Measurements from ENCODE around the gene REX1BD.
A peak's percentile ranks its signal among the peaks of the same experiment; 100 is the strongest.

REX1BD gene

DNA sequence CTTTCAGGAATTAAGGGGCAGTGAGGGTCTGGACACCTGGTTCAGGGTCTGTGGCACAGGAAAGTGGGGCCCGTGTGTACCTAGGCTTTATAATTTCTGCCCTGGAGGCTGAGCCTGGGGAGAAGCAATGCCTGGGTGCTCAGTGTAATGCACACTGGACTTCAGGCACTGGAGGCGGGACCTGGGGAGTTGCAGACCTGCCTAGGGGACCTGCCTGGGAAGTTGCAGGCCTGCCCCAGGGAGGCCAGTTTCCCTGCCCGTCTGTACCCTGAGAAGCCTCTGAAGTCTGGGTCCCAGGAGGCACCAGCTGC is 21.6 kb downstream of the REX1BD start:
- TF ChIP-seq, protein P1, sequence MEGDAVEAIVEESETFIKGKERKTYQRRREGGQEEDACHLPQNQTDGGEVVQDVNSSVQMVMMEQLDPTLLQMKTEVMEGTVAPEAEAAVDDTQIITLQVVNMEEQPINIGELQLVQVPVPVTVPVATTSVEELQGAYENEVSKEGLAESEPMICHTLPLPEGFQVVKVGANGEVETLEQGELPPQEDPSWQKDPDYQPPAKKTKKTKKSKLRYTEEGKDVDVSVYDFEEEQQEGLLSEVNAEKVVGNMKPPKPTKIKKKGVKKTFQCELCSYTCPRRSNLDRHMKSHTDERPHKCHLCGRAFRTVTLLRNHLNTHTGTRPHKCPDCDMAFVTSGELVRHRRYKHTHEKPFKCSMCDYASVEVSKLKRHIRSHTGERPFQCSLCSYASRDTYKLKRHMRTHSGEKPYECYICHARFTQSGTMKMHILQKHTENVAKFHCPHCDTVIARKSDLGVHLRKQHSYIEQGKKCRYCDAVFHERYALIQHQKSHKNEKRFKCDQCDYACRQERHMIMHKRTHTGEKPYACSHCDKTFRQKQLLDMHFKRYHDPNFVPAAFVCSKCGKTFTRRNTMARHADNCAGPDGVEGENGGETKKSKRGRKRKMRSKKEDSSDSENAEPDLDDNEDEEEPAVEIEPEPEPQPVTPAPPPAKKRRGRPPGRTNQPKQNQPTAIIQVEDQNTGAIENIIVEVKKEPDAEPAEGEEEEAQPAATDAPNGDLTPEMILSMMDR (IDR thresholded peaks at IDR 0.05; ENCODE audit: control extremely low read depth, extremely low read depth, low read depth, missing control alignments) = no peak
- no peak for DNase-seq (ENCODE audit: extremely low spot score)
- ChIA-PET CTCF (interaction anchor here (1.3 kb wide), 1 partner anchor 16 kb away, joined by 6 read pairs; no protein-coding TSS in a partner anchor), POLR2A (no interaction called here)

DNA sequence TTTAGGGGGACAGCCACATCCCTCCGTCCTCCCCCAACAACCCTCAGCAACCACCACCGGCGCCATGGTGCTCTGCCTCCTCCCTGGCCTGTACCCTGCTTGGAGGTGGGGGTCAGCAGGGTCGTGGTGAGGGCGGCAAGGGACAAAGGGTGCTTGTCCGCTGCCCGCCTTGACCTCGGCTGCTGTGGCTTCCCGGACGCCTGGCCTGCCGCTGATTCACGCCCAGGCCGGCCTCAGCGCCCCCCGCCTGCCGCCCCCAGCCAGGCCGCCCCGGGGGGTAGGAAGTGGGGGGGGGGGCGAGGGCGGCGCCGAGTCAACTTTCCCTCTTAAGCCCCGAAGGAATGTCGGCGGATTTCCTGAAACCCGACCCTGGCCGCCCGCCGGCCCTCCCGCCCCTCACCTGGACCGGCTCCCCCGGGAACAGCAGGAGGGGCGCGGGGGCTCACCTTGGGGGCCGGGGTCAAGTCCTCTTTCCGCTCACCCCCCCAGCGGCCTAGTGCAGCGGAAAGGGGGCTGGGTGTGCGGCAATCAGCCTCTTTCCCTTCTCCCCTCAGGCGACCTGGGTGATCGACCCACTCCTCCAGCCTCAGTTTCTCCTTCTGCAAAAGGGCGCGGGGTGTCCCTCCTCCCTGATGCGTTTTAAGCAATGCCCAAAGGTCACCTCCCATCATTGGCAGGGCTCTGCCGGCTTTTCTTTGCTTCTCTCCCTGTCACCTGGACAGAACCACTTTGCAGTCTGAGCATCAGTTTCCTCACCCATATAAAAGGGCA is 22.1 kb downstream of the REX1BD start:
- ChIA-PET POLR2A (no interaction called here), CTCF (interaction anchor here (1.3 kb wide), 1 partner anchor 17 kb away, joined by 6 read pairs; no protein-coding TSS in a partner anchor)
- DNase-seq (ENCODE audit: extremely low spot score) = no peak
- TF ChIP-seq, protein P1 (IDR thresholded peaks at IDR 0.05; ENCODE audit: control extremely low read depth, extremely low read depth, low read depth, missing control alignments) = no peak

DNA sequence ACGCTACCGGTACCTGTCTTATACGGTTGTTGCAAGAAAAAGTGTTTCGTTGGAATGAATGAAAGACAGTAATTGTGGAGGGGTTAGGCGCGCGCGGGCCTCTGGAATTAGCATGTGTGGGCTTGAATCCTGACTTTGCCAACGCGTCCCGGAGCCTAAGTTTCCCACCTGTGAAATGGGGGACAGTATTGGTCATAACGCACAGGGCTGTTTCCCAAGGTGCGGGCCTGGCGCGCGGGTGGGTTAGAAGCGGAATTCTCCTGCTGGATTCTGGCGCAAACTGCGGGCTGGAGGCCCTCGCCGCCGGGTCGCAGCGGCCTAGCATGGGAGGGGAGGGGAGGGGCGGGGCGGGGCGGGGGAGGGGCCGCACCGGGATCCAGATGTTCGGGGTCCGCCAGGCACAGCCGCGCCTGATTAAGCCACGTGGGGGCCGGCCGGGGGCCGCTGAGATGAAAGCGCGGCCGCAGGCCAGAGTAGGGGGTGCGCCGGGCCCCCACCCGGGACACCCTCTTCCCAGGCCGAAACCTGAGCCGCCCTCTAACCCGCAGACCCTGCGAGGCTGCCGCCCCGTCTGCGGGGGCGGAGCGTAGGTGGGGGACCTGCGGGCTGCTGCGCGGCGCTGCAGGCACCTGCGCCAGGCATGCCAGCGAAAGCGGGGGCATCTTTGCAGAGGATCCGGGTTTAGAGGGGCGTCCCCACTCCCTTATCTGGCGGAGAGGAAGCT is 22.9 kb downstream of the REX1BD start:
- CTCF ChIA-PET = interaction anchor here (1.4 to 2.1 kb wide), 2 partner anchors 17 to 161 kb away, joined by 4 to 10 read pairs; no protein-coding TSS in a partner anchor

DNA sequence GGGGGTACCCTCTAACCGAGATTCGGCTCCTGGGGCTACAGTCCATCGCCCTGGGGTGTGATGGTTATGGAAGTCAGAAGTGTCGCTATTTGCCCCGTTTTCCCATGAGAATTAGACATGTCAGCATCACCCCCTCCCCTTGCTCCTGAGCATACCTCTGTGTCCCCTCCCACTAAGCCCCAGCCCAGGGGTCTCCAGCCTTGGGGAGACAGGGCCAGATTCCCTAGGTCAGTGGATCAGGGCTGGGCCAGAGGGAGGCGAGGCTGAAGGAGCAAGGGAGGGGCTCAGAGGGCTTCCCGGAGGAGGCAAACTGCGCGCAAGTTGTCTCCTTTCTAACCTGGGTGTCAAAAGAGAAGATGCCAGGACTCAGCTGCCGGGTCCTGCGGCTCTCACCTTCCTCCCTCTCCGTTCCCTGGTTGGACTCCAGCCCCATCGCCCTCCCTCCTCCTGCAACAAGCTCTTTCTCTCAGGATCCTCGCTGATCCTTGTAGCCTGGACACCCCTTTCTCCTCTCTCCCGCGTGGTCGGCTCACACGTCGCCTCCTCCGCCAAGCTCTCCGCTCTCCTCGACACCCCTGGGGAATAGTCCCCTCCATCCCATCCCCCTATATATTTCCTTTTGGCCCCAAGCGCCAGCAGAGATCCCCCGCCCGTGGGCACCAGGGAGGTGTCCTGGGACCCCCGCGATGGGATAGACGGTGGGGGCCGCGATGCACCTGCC is 23.6 kb downstream of the REX1BD start:
- TF ChIP-seq, protein P1 (IDR thresholded peaks at IDR 0.05; ENCODE audit: control extremely low read depth, extremely low read depth, low read depth, missing control alignments) = no peak
- no peak for DNase-seq (ENCODE audit: extremely low spot score)
- ChIA-PET CTCF (interaction anchor here (1.4 to 2.1 kb wide), 2 partner anchors 18 to 162 kb away, joined by 4 to 10 read pairs; no protein-coding TSS in a partner anchor), POLR2A (no interaction called here)

More for the DNA sequence above, 22.9 kb downstream of the REX1BD start:
- DNase-seq (ENCODE audit: extremely low spot score) = no peak
- TF ChIP-seq, protein P1 (IDR thresholded peaks at IDR 0.05; ENCODE audit: control extremely low read depth, extremely low read depth, low read depth, missing control alignments) = no peak
- POLR2A ChIA-PET = no interaction called here

DNA sequence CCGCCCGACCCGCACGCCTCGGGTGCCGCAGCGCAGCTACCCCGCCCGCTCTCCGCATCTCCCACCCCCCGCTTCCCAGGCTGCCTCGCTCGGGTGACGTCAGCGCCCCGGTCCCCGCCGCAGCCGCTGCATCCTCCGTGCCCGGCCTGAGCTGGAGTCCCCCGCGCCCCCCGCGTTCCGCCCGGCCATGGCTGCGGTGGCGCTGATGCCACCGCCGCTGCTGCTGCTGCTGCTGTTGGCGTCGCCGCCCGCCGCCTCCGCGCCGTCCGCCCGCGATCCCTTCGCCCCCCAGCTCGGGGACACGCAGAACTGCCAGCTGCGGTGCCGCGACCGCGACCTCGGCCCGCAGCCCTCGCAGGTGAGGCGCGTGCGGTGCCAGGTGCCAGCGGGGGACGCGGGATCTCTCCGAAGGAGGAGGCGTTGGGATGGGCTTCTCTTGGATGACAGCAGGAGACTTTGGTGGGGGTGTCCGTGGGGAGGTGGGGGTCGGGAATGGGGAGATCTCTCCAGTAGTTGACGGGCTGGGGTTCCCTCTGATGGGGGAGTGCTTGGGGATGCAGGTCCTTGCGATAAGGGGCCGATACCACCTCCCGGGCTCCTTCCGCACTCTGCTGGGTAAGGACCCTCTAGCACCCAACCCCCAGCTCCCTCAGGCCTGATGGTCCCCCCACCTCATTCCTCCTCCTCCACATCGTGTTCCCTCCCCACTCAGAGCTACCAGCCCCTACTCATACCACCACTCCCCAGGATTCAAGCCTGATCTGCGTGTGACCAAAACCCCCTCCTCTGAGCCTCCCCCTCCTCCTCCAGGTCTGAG is 24.4 kb downstream of the REX1BD start, which contains the start of gene TMEM59L:
Gene TMEM59L, plus strand, starts transcription at position 99 of the 817 bp plus-strand sequence. Its CDS starts 89 bp downstream, at position 188.
- TF ChIP-seq, protein P1 (IDR thresholded peaks at IDR 0.05; ENCODE audit: control extremely low read depth, extremely low read depth, low read depth, missing control alignments) = no peak
- CTCF ChIA-PET = interaction anchor here (1.3 to 2.1 kb wide), 3 partner anchors 19 to 162 kb away, joined by 3 to 10 read pairs (median 4); no protein-coding TSS in a partner anchor
- DNase-seq (ENCODE audit: extremely low spot score) = peak; percentile 39
- POLR2A ChIA-PET = no interaction called here
